Fibroblast of lung (primary cell): ENCODE data around the gene PCMTD2. TPM values are rescaled to one million over a fixed set of nuclear protein-coding genes. Genes with fewer than 3 reads are reported as not detected.

Source experiments
- DNase-seq, 2 donors: peaks; one replicate each; pipeline versions ENCODE4 v3.0.0 to v3.0.0-alpha.2; 2010; ENCODE audit warnings: low read depth in 2 of 2
- H2AFZ ChIP-seq: 2 replicates; pipeline ENCODE4 v1.5.1; 2012; ENCODE audit warnings: low read length, control low read depth, inconsistent platforms
- H3K27ac ChIP-seq: 2 replicates; pipeline ENCODE4 v1.5.1; 2011; ENCODE audit warnings: low read length, control low read depth; ENCODE audit not compliant: insufficient read depth
- H3K27me3 ChIP-seq: 2 replicates; pipeline ENCODE4 v1.5.1; 2011; ENCODE audit warnings: mild to moderate bottlenecking, low read length; ENCODE audit not compliant: control insufficient read depth, insufficient read depth
- H3K36me3 ChIP-seq: 2 replicates; pipeline ENCODE4 v1.5.1; 2011; ENCODE audit warnings: low read length; ENCODE audit not compliant: control insufficient read depth, insufficient read depth
- H3K4me1 ChIP-seq: 2 replicates; pipeline ENCODE4 v1.5.1; 2011; ENCODE audit warnings: low read length; ENCODE audit not compliant: control insufficient read depth, insufficient read depth; ENCODE audit errors: extremely low read depth
- H3K4me2 ChIP-seq: 2 replicates; pipeline ENCODE4 v1.5.1; 2011; ENCODE audit warnings: low read length, control low read depth; ENCODE audit not compliant: insufficient read depth; ENCODE audit errors: extremely low read depth
- H3K4me3 ChIP-seq, 4 experiments: fragments of 200-600 bp in 1 of 4; sonication (generic) in 1 of 4; replicated peaks in 1 of 4; 2 replicates each; pipeline ENCODE4 v1.5.1; 2011 to 2016; ENCODE audit warnings: low read length in 4 of 4, low read depth in 3 of 4, mild to moderate bottlenecking in 3 of 4, control low read depth in 2 of 4, inconsistent platforms in 1 of 4, mixed read lengths in 1 of 4; ENCODE audit not compliant: insufficient read depth in 1 of 4; ENCODE audit errors: control extremely low read depth in 1 of 4
- H3K79me2 ChIP-seq: 2 replicates; pipeline ENCODE4 v1.5.1; 2012; ENCODE audit warnings: mild to moderate bottlenecking, low read length, inconsistent platforms; ENCODE audit not compliant: control insufficient read depth, insufficient read depth
- H3K9ac ChIP-seq: 2 replicates; pipeline ENCODE4 v1.5.1; 2011; ENCODE audit warnings: mild to moderate bottlenecking, low read length, control low read depth; ENCODE audit not compliant: insufficient read depth
- H3K9me3 ChIP-seq: 2 replicates; pipeline ENCODE4 v1.5.1; 2012; ENCODE audit warnings: low read depth, low read length; ENCODE audit not compliant: control insufficient read depth, insufficient read depth
- H4K20me1 ChIP-seq: 2 replicates; pipeline ENCODE4 v1.5.1; 2011; ENCODE audit warnings: low read length; ENCODE audit not compliant: control insufficient read depth, insufficient read depth; ENCODE audit errors: extremely low read depth
- CTCF ChIP-seq, 2 donors: IDR thresholded peaks in 1 of 2; conservative IDR thresholded peaks in 1 of 2; 1 replicate in 1 of 2; 2 replicates in 1 of 2; pipeline ENCODE4 v1.5.1; 2011 to 2012; ENCODE audit warnings: low read length in 2 of 2, control low read depth in 1 of 2, inconsistent platforms in 1 of 2, low read depth in 1 of 2, mild to moderate bottlenecking in 1 of 2
- EZH2 ChIP-seq: IDR thresholded peaks from 2 replicates; pipeline ENCODE4 v1.5.1; 2012; ENCODE audit warnings: low read length, control low read depth, mild to moderate bottlenecking; ENCODE audit errors: missing control alignments
- polyA plus RNA-seq, 2 donors: library from polyadenylated mRNA; depleted of rRNA in 1 of 2; stranded (reverse) in 1 of 2; unstranded in 1 of 2; fragments of >200 nt; gene quantifications; 2 replicates each; pipeline ENCODE4 v1.2.1, GENCODE V29; 2011 to 2012; ENCODE audit warnings: missing spikeins in 1 of 2
- total RNA-seq: library from RNA; depleted of rRNA; stranded (reverse); fragments of >200 nt; gene quantifications from 2 replicates; pipeline ENCODE4 v1.2.1, GENCODE V29; 2014

Gene PCMTD2
- total and polyA plus RNA-seq, 2 donors (not counting 1 experiment from before 2014, with no cell fraction given) = 39.5 to 42.9 TPM

GRCh38 chr20:64231621-64232550 is 23.7 kb upstream of the PCMTD2 start:
- no peak overlapping the region for H2AFZ ChIP-seq
- H4K20me1 ChIP-seq = no peaks in the 10 kb centered on the region
- no peak overlapping the region for H3K27ac ChIP-seq
- TF ChIP-seq EZH2 = no peak
- TF ChIP-seq CTCF (conservative IDR thresholded peaks at IDR 0.05 in 1 of 2, IDR thresholded peaks at IDR 0.05 in 1 of 2; ENCODE audit: low read depth in 1 of 2, low read length in 2 of 2) = no peak
- H3K79me2 ChIP-seq = no peaks in the 10 kb centered on the region
- no peak for DNase-seq
- H3K4me3 ChIP-seq = no peak overlapping the region
- H3K27me3 ChIP-seq = no peaks in the 10 kb centered on the region
- H3K9me3 ChIP-seq = no peaks in the 10 kb centered on the region
- no peak overlapping the region for H3K9ac ChIP-seq
- H3K4me1 ChIP-seq = no peaks in the 10 kb centered on the region
- no peak overlapping the region for H3K4me2 ChIP-seq
- H3K36me3 ChIP-seq = no peaks in the 10 kb centered on the region

- no peak overlapping the region for H3K4me2 ChIP-seq
- H3K79me2 ChIP-seq = no peaks in the 10 kb centered on the region
- H3K9ac ChIP-seq = no peak overlapping the region
- DNase-seq = no peak
- no peaks in the 10 kb centered on the region for H3K27me3 ChIP-seq
- H3K27ac ChIP-seq = no peak overlapping the region
- no peaks in the 10 kb centered on the region for H3K36me3 ChIP-seq
- TF ChIP-seq EZH2 (no peak), CTCF (conservative IDR thresholded peaks at IDR 0.05 in 1 of 2, IDR thresholded peaks at IDR 0.05 in 1 of 2; ENCODE audit: low read depth in 1 of 2, low read length in 2 of 2) (no peak)
- no peak overlapping the region for H2AFZ ChIP-seq
- no peaks in the 10 kb centered on the region for H3K4me1 ChIP-seq
- H3K9me3 ChIP-seq = no peaks in the 10 kb centered on the region
- H4K20me1 ChIP-seq = no peaks in the 10 kb centered on the region
- no peak overlapping the region for H3K4me3 ChIP-seq
Observed at GRCh38 chr20:64232794-64233193, 22.8 kb upstream of the PCMTD2 start.

- Histone ChIP-seq H3K4me3 (no peak overlapping the region), H3K9me3 (no peaks in the 10 kb centered on the region), H3K79me2 (no peaks in the 10 kb centered on the region), H3K36me3 (no peaks in the 10 kb centered on the region), H2AFZ (no peak overlapping the region), H3K27ac (no peak overlapping the region), H4K20me1 (no peaks in the 10 kb centered on the region), H3K9ac (no peak overlapping the region), H3K4me1 (no peaks in the 10 kb centered on the region), H3K4me2 (no peak overlapping the region), H3K27me3 (no peaks in the 10 kb centered on the region)
- TF ChIP-seq EZH2 (no peak), CTCF (conservative IDR thresholded peaks at IDR 0.05 in 1 of 2, IDR thresholded peaks at IDR 0.05 in 1 of 2; ENCODE audit: low read depth in 1 of 2, low read length in 2 of 2) (no peak)
- no peak for DNase-seq
Observed at GRCh38 chr20:64233725-64234124, 21.8 kb upstream of the PCMTD2 start.
